GM12891 (cell line): ENCODE measurements around the gene SEZ6L2.

Experiments
- POLR2A ChIP-seq: IDR thresholded peaks from 2 replicates; pipeline ENCODE4 v1.6.1; 2011; ENCODE audit warnings: low read depth, low read length, control low read depth
- POLR2AphosphoS5 ChIP-seq: IDR thresholded peaks from 2 replicates; pipeline ENCODE4 v1.6.1; 2011; ENCODE audit warnings: low read depth, low read length, control low read depth
- SPI1 ChIP-seq: IDR thresholded peaks from 2 replicates; pipeline ENCODE4 v1.6.1; 2011; ENCODE audit warnings: low read depth, low read length, control low read depth
- TAF1 ChIP-seq: IDR thresholded peaks from 2 replicates; pipeline ENCODE4 v1.6.1; 2011; ENCODE audit warnings: low read depth, low read length, control low read depth

DNA sequence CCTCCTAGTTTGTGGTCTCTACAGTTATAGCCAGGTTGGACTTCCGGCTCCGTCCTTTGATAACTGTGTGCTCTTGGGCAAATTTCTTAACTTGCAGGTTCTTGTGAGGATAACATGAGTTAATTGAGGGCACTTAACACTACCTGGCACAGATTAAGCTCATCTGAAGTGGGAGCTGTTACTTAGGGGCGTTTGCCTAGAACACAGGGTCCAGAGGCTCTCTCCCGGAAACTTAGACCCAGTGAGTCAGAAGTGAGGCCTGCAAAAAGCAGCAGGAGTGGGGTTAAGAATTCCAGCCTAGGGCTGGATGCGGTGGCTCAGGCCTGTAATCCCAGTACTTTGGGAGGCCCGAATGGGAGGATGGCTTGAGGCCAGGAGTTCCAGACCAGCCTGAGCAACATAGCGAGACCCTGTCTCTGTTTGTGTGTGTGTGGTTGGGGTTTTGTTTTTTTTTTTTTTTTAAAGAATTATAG, 77.7 kb downstream of the SEZ6L2 start:
- no peak for TF ChIP-seq POLR2A
- no peak for TF ChIP-seq TAF1
- TF ChIP-seq POLR2AphosphoS5: no peak
- TF ChIP-seq SPI1: no peak
